SK-N-SH treated with all-trans-retinoic acid at 6 μM for 48 hours (cell line): Measurements from ENCODE around the gene LIMS1.

Experiments
- ATAC-seq: fragments of 200-7000 bp; cut with Tn5 transposase; 3 replicates; pipeline ENCODE4 v1.9.1; 2020; ENCODE audit warnings: mild to moderate bottlenecking, moderate library complexity
- ARNTL ChIP-seq: fragments of 450-650 bp; formaldehyde crosslinking; IDR thresholded peaks from 2 replicates; pipeline ENCODE4 v1.5.0; 2020; ENCODE audit warnings: low read depth, mild to moderate bottlenecking, moderate library complexity, borderline replicate concordance
- BACH2 ChIP-seq: fragments of 250-450 bp; sonication (Bioruptor Pico); IDR thresholded peaks from 2 replicates; pipeline ENCODE4 v1.9.0; 2021; ENCODE audit warnings: mild to moderate bottlenecking, borderline replicate concordance
- CSDC2 ChIP-seq: fragments of 250-450 bp; sonication (Bioruptor Pico); IDR thresholded peaks from 2 replicates; pipeline ENCODE4 v1.5.0; 2020; ENCODE audit warnings: mild to moderate bottlenecking, moderate library complexity
- ESRRG ChIP-seq: fragments of 250-450 bp; sonication (Bioruptor Pico); IDR thresholded peaks from 2 replicates; pipeline ENCODE4 v1.6.1; 2021; ENCODE audit warnings: mild to moderate bottlenecking
- GLIS3 ChIP-seq: fragments of 250-450 bp; sonication (Bioruptor Pico); IDR thresholded peaks from 2 replicates; pipeline ENCODE4 v1.5.0; 2020; ENCODE audit warnings: mild to moderate bottlenecking, moderate library complexity
- ISL1 ChIP-seq: fragments of 250-450 bp; sonication (Bioruptor Pico); IDR thresholded peaks from 2 replicates; pipeline ENCODE4 v2.1.2; 2022; ENCODE audit warnings: mild to moderate bottlenecking, moderate library complexity
- OSR1 ChIP-seq: fragments of 250-450 bp; sonication (Bioruptor Pico); IDR thresholded peaks from 2 replicates; pipeline ENCODE4 v1.8.0; 2022; ENCODE audit warnings: moderate library complexity, mild to moderate bottlenecking, inconsistent platforms
- PATZ1 ChIP-seq: fragments of 250-450 bp; sonication (Bioruptor Pico); IDR thresholded peaks from 2 replicates; pipeline ENCODE4 v1.8.0; 2020; ENCODE audit warnings: mild to moderate bottlenecking, moderate library complexity, borderline replicate concordance
- PPARA ChIP-seq: fragments of 250-450 bp; sonication (Bioruptor Pico); IDR thresholded peaks from 2 replicates; pipeline ENCODE4 v1.5.0; 2020; ENCODE audit warnings: mild to moderate bottlenecking, borderline replicate concordance
- RARB ChIP-seq: fragments of 250-450 bp; sonication (Bioruptor Pico); IDR thresholded peaks from 2 replicates; pipeline ENCODE4 v1.8.0; 2021; ENCODE audit warnings: mild to moderate bottlenecking, moderate library complexity
- SNAI2 ChIP-seq: fragments of 250-450 bp; sonication (Bioruptor Pico); IDR thresholded peaks from 2 replicates; pipeline ENCODE4 v1.5.0; 2020; ENCODE audit warnings: mild to moderate bottlenecking, moderate library complexity
- TCF4 ChIP-seq: fragments of 250-450 bp; sonication (Bioruptor Pico); IDR thresholded peaks from 2 replicates; pipeline ENCODE4 v1.8.0; 2021; ENCODE audit warnings: mild to moderate bottlenecking, moderate library complexity, borderline replicate concordance
- TOX ChIP-seq: fragments of 250-450 bp; sonication (Bioruptor Pico); IDR thresholded peaks from 2 replicates; pipeline ENCODE4 v1.8.0; 2021; ENCODE audit warnings: mild to moderate bottlenecking, moderate library complexity, borderline replicate concordance
- TSHZ2 ChIP-seq: fragments of 250-450 bp; sonication (Bioruptor Pico); IDR thresholded peaks from 2 replicates; pipeline ENCODE4 v1.5.0; 2020; ENCODE audit warnings: mild to moderate bottlenecking, moderate library complexity
- ZC3H10 ChIP-seq: fragments of 250-450 bp; sonication (Bioruptor Pico); IDR thresholded peaks from 2 replicates; pipeline ENCODE4 v1.5.1; 2021; ENCODE audit warnings: mild to moderate bottlenecking, moderate library complexity
- ZFP3 ChIP-seq: fragments of 250-450 bp; sonication (Bioruptor Pico); IDR thresholded peaks from 2 replicates; pipeline ENCODE4 v1.5.0; 2020; ENCODE audit warnings: mild to moderate bottlenecking, moderate library complexity
- ZFP30 ChIP-seq: fragments of 450-650 bp; formaldehyde crosslinking; IDR thresholded peaks from 2 replicates; pipeline ENCODE4 v1.5.0; 2022; ENCODE audit warnings: mild to moderate bottlenecking, moderate library complexity
- ZNF565 ChIP-seq: fragments of 450-650 bp; formaldehyde crosslinking; conservative IDR thresholded peaks from 2 replicates; pipeline ENCODE4 v1.5.0; 2020; ENCODE audit warnings: low read depth, mild to moderate bottlenecking, moderate library complexity
- ZNF70 ChIP-seq: fragments of 450-650 bp; formaldehyde crosslinking; IDR thresholded peaks from 2 replicates; pipeline ENCODE4 v1.5.0; 2020; ENCODE audit warnings: mild to moderate bottlenecking, moderate library complexity
- ZNF8 ChIP-seq: fragments of 450-650 bp; formaldehyde crosslinking; IDR thresholded peaks from 2 replicates; pipeline ENCODE4 v1.5.0; 2020; ENCODE audit warnings: mild to moderate bottlenecking, moderate library complexity
- TF ChIP-seq, protein P1 (sequence below): fragments of 250-450 bp; sonication (Bioruptor Pico); IDR thresholded peaks from 2 replicates; pipeline ENCODE4 v1.8.0; 2021; ENCODE audit warnings: low read depth, mild to moderate bottlenecking, moderate library complexity, borderline replicate concordance
- TF ChIP-seq, protein P2 (sequence below): fragments of 250-450 bp; sonication (Bioruptor Pico); IDR thresholded peaks from 2 replicates; pipeline ENCODE4 v1.5.1; 2020; ENCODE audit warnings: low read depth, mild to moderate bottlenecking, moderate library complexity
- TF ChIP-seq, protein P3 (sequence below): fragments of 250-450 bp; sonication (Bioruptor Pico); IDR thresholded peaks from 2 replicates; pipeline ENCODE4 v1.5.1; 2021; ENCODE audit warnings: mild to moderate bottlenecking, moderate library complexity

Gene LIMS1

GRCh38 chr2:108533832-108534583, at the start of gene LIMS1:
TSS of gene LIMS1 (plus strand) at chr2:108534470. CDS start at chr2:108534563, 93 bp downstream.
- TF ChIP-seq ZFP30 (CRISPR knock-in tag) (no peak), TCF4 (CRISPR knock-in tag) (no peak), ZC3H10 (CRISPR knock-in tag) (no peak), RARB (CRISPR knock-in tag) (no peak), PATZ1 (CRISPR knock-in tag) (peak; percentile 66; the same call in 1 of the 2 replicates), BACH2 (CRISPR knock-in tag) (no peak), CSDC2 (CRISPR knock-in tag) (0 out of 2 replicates have a peak, but pooled peaks have one; percentile 13), GLIS3 (no peak), ZNF70 (CRISPR knock-in tag) (0 out of 2 replicates have a peak, but pooled peaks have one; percentile 14), SNAI2 (CRISPR knock-in tag) (no peak), ZNF565 (CRISPR knock-in tag) (no peak), TSHZ2 (CRISPR knock-in tag) (0 out of 2 replicates have a peak, but pooled peaks have one; percentile 16), OSR1 (no peak), ZFP3 (CRISPR knock-in tag) (0 out of 2 replicates have a peak, but pooled peaks have one; percentile 19), ESRRG (CRISPR knock-in tag) (no peak), TOX (CRISPR knock-in tag) (no peak), ARNTL (CRISPR knock-in tag) (no peak), ZNF8 (CRISPR knock-in tag) (no peak), PPARA (no peak), ISL1 (CRISPR knock-in tag) (no peak)
- TF ChIP-seq, protein P1, sequence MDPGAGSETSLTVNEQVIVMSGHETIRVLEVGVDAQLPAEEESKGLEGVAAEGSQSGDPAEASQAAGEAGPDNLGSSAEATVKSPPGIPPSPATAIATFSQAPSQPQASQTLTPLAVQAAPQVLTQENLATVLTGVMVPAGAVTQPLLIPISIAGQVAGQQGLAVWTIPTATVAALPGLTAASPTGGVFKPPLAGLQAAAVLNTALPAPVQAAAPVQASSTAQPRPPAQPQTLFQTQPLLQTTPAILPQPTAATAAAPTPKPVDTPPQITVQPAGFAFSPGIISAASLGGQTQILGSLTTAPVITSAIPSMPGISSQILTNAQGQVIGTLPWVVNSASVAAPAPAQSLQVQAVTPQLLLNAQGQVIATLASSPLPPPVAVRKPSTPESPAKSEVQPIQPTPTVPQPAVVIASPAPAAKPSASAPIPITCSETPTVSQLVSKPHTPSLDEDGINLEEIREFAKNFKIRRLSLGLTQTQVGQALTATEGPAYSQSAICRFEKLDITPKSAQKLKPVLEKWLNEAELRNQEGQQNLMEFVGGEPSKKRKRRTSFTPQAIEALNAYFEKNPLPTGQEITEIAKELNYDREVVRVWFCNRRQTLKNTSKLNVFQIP (CRISPR knock-in tag), result no peak
- TF ChIP-seq, protein P2, sequence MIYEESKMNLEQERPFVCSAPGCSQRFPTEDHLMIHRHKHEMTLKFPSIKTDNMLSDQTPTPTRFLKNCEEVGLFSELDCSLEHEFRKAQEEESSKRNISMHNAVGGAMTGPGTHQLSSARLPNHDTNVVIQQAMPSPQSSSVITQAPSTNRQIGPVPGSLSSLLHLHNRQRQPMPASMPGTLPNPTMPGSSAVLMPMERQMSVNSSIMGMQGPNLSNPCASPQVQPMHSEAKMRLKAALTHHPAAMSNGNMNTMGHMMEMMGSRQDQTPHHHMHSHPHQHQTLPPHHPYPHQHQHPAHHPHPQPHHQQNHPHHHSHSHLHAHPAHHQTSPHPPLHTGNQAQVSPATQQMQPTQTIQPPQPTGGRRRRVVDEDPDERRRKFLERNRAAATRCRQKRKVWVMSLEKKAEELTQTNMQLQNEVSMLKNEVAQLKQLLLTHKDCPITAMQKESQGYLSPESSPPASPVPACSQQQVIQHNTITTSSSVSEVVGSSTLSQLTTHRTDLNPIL, result 0 out of 2 replicates have a peak, but pooled peaks have one; percentile 44
- TF ChIP-seq, protein P3, sequence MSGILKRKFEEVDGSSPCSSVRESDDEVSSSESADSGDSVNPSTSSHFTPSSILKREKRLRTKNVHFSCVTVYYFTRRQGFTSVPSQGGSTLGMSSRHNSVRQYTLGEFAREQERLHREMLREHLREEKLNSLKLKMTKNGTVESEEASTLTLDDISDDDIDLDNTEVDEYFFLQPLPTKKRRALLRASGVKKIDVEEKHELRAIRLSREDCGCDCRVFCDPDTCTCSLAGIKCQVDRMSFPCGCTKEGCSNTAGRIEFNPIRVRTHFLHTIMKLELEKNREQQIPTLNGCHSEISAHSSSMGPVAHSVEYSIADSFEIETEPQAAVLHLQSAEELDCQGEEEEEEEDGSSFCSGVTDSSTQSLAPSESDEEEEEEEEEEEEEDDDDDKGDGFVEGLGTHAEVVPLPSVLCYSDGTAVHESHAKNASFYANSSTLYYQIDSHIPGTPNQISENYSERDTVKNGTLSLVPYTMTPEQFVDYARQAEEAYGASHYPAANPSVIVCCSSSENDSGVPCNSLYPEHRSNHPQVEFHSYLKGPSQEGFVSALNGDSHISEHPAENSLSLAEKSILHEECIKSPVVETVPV (CRISPR knock-in tag), result no peak; the same call in 1 of the 2 replicates
- ATAC-seq, result peak; percentile 94

GRCh38 chr2:108485253-108485652, 49.0 kb upstream of the LIMS1 start:
- ATAC-seq, result no peak
- no peak for TF ChIP-seq BACH2 (CRISPR knock-in tag)
- TF ChIP-seq OSR1, result no peak
- no peak for TF ChIP-seq GLIS3
- TF ChIP-seq SNAI2 (CRISPR knock-in tag), result no peak
- TF ChIP-seq, protein P1 (CRISPR knock-in tag), result no peak
- TF ChIP-seq ZNF565 (CRISPR knock-in tag), result no peak
- no peak for TF ChIP-seq ISL1 (CRISPR knock-in tag)
- TF ChIP-seq ESRRG (CRISPR knock-in tag), result no peak
- TF ChIP-seq ZC3H10 (CRISPR knock-in tag), result no peak
